ENCODE measurements around the gene MACF1. TPM values are rescaled to one million over a fixed set of nuclear protein-coding genes. Genes with fewer than 3 reads are reported as not detected.
"Not testable (repeated sequence)": the region's sequence is repeated elsewhere in the genome, so short reads cannot be mapped to it uniquely, and the experiment has no call there.

MACF1 gene
- total RNA-seq, 4 donors from 2014 or later: 210 to 602 (median 573) TPM

- DNase-seq: no peak
- Histone ChIP-seq H3K4me1 (no peaks in the 10 kb centered on the region), H3K36me3 (no peaks in the 10 kb centered on the region), H3K4me3 (no peak overlapping the region), H3K27me3 (no peaks in the 10 kb centered on the region), H3K27ac (no peak overlapping the region), H3K9me3 (no peaks in the 10 kb centered on the region)
- TF ChIP-seq POLR2A (IDR thresholded peaks at IDR 0.05) (no peak), CTCF (IDR thresholded peaks at IDR 0.05) (no peak)
- intact Hi-C loops (cut with DNase I; ENCODE audit: low total_unique reads): no loop called here
Measured at GRCh38 chr1:39500862-39501389, 296.4 kb downstream of the MACF1 start.

GRCh38 chr1:39501666-39502065, 297.2 kb downstream of the MACF1 start:
- Histone ChIP-seq H3K36me3 (no peaks in the 10 kb centered on the region), H3K4me3 (no peak overlapping the region), H3K4me1 (no peaks in the 10 kb centered on the region), H3K27me3 (no peaks in the 10 kb centered on the region), H3K27ac (no peak overlapping the region), H3K9me3 (no peaks in the 10 kb centered on the region)
- no peak for TF ChIP-seq CTCF (IDR thresholded peaks at IDR 0.05)
- no peak for TF ChIP-seq POLR2A (IDR thresholded peaks at IDR 0.05)
- DNase-seq: no peak
- intact Hi-C loops (cut with DNase I; ENCODE audit: low total_unique reads): no loop called here

GRCh38 chr1:39504436-39504835, 299.9 kb downstream of the MACF1 start:
- H3K4me1 ChIP-seq; H3K27ac ChIP-seq; intact Hi-C loops (cut with DNase I; ENCODE audit: low total_unique reads); H3K9me3 ChIP-seq; H3K27me3 ChIP-seq; H3K4me3 ChIP-seq; H3K36me3 ChIP-seq; DNase-seq: not testable (repeated sequence)

GRCh38 chr1:39505289-39505688, 300.8 kb downstream of the MACF1 start:
- DNase-seq: no peak
- Histone ChIP-seq H3K4me3 (no peak overlapping the region), H3K27ac (no peak overlapping the region), H3K36me3 (no peaks in the 10 kb centered on the region), H3K27me3 (no peaks in the 10 kb centered on the region), H3K4me1 (no peaks in the 10 kb centered on the region), H3K9me3 (no peaks in the 10 kb centered on the region)
- intact Hi-C loops (cut with DNase I; ENCODE audit: low total_unique reads): no loop called here
- no peak for TF ChIP-seq POLR2A (IDR thresholded peaks at IDR 0.05)
- no peak for TF ChIP-seq CTCF (IDR thresholded peaks at IDR 0.05)

- no peak for DNase-seq
- Histone ChIP-seq H3K27me3 (no peaks in the 10 kb centered on the region), H3K4me3 (no peak overlapping the region), H3K27ac (no peak overlapping the region), H3K36me3 (no peaks in the 10 kb centered on the region), H3K9me3 (no peaks in the 10 kb centered on the region), H3K4me1 (no peaks in the 10 kb centered on the region)
- intact Hi-C loops (cut with DNase I; ENCODE audit: low total_unique reads): no loop called here
- TF ChIP-seq CTCF (IDR thresholded peaks at IDR 0.05) (peak in 1 of 4 experiments; percentile 21), POLR2A (IDR thresholded peaks at IDR 0.05) (no peak)
Measured at GRCh38 chr1:39507230-39507928, 302.9 kb downstream of the MACF1 start.

Measured in uterus (tissue), 4 donors.